PC-9 (cell line): Measurements from ENCODE around the gene TM4SF5.

Source experiments
- EZH2 ChIP-seq: fragments of 200-600 bp; sonication (generic); IDR thresholded peaks from 2 replicates; pipeline ENCODE4 v1.8.0; 2017; ENCODE audit warnings: antibody characterized with exemption, low read depth
- TF ChIP-seq, protein P1 (sequence below): fragments of 200-600 bp; sonication (generic); conservative IDR thresholded peaks from 2 replicates; pipeline ENCODE4 v1.6.1; 2017; ENCODE audit warnings: mixed run types, antibody characterized with exemption, mild to moderate bottlenecking, moderate library complexity

DNA sequence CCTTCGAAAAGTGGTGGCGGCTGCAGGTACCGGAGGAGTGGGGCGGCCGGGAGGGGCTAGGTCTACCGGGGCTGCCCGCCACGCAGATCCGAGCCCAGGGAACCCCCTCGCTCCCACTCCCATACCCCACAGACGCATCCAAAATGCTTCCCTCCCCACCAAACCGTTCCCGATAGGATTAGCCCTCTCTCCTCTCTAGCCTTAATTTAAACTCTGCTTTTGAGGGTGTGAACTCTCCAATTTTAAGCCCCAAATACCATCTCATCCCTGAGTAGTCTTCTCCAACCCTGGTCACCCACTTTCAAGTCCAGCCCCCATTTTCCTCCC is 31.7 kb upstream of the TM4SF5 start:
- TF ChIP-seq, protein P1, sequence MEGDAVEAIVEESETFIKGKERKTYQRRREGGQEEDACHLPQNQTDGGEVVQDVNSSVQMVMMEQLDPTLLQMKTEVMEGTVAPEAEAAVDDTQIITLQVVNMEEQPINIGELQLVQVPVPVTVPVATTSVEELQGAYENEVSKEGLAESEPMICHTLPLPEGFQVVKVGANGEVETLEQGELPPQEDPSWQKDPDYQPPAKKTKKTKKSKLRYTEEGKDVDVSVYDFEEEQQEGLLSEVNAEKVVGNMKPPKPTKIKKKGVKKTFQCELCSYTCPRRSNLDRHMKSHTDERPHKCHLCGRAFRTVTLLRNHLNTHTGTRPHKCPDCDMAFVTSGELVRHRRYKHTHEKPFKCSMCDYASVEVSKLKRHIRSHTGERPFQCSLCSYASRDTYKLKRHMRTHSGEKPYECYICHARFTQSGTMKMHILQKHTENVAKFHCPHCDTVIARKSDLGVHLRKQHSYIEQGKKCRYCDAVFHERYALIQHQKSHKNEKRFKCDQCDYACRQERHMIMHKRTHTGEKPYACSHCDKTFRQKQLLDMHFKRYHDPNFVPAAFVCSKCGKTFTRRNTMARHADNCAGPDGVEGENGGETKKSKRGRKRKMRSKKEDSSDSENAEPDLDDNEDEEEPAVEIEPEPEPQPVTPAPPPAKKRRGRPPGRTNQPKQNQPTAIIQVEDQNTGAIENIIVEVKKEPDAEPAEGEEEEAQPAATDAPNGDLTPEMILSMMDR: no peak
- TF ChIP-seq EZH2: no peak
